ENCODE data around the gene COX7A2L. TPM values are rescaled to one million over a fixed set of nuclear protein-coding genes. Genes with fewer than 3 reads are reported as not detected.

COX7A2L gene
- total RNA-seq, 2 donors from 2014 or later = 167 to 170 TPM

- Histone ChIP-seq H3K4me3 (no peak overlapping the region), H3K4me1 (replicated peaks) (no peaks in the 10 kb centered on the region), H3K9me3 (no peaks in the 10 kb centered on the region), H3K27ac (no peak overlapping the region), H3K36me3 (no peaks in the 10 kb centered on the region), H3K27me3 (replicated peaks; ENCODE audit: insufficient read depth) (no peaks in the 10 kb centered on the region)
- intact Hi-C loops (cut with DNase I) = no loop called here
- WGBS = 91% methylated on average over 4 of the region's 4 CpGs
- no peak for DNase-seq (ENCODE audit: low spot score)
- TF ChIP-seq POLR2A (IDR thresholded peaks at IDR 0.05) = no peak
- TF ChIP-seq POLR2AphosphoS5 (IDR thresholded peaks at IDR 0.05) = no peak
- TF ChIP-seq CTCF (IDR thresholded peaks at IDR 0.05) = no peak
These were observed 27.4 kb downstream of the COX7A2L start for GRCh38 chr2:42333579-42333978.

- TF ChIP-seq POLR2AphosphoS5 (IDR thresholded peaks at IDR 0.05) (no peak), POLR2A (IDR thresholded peaks at IDR 0.05) (no peak), CTCF (IDR thresholded peaks at IDR 0.05) (no peak)
- Histone ChIP-seq H3K9me3 (no peaks in the 10 kb centered on the region), H3K27ac (no peak overlapping the region), H3K4me1 (replicated peaks) (no peaks in the 10 kb centered on the region), H3K4me3 (no peak overlapping the region), H3K27me3 (replicated peaks; ENCODE audit: insufficient read depth) (no peaks in the 10 kb centered on the region), H3K36me3 (no peaks in the 10 kb centered on the region)
- no peak for DNase-seq (ENCODE audit: low spot score)
- 96% methylated on average over 4 of the region's 4 CpGs for WGBS
- intact Hi-C loops (cut with DNase I) = no loop called here
These were observed 28.4 kb downstream of the COX7A2L start for GRCh38 chr2:42332575-42332974.

GRCh38 chr2:42331569-42332284 lies 29.3 kb downstream of the COX7A2L start:
- Histone ChIP-seq H3K27me3 (replicated peaks; ENCODE audit: insufficient read depth) (no peaks in the 10 kb centered on the region), H3K4me1 (replicated peaks) (no peaks in the 10 kb centered on the region), H3K4me3 (no peak overlapping the region), H3K9me3 (no peaks in the 10 kb centered on the region), H3K36me3 (no peaks in the 10 kb centered on the region), H3K27ac (no peak overlapping the region)
- intact Hi-C loops (cut with DNase I) = no loop called here
- TF ChIP-seq POLR2AphosphoS5 (IDR thresholded peaks at IDR 0.05) = no peak
- TF ChIP-seq CTCF (IDR thresholded peaks at IDR 0.05) = no peak
- no peak for TF ChIP-seq POLR2A (IDR thresholded peaks at IDR 0.05)
- WGBS = 80% methylated on average over 9 of the region's 9 CpGs
- DNase-seq (ENCODE audit: low spot score) = no peak

GRCh38 chr2:42329736-42330135 lies 31.3 kb downstream of the COX7A2L start:
- Histone ChIP-seq H3K27me3 (replicated peaks; ENCODE audit: insufficient read depth) (no peaks in the 10 kb centered on the region), H3K9me3 (no peaks in the 10 kb centered on the region), H3K4me1 (replicated peaks) (no peaks in the 10 kb centered on the region), H3K36me3 (no peaks in the 10 kb centered on the region), H3K27ac (no peak overlapping the region), H3K4me3 (no peak overlapping the region)
- intact Hi-C loops (cut with DNase I) = loop anchor here (2.0 to 10.0 kb wide), 2 partner anchors 235 to 475 kb away; no protein-coding TSS in a partner anchor
- TF ChIP-seq CTCF (IDR thresholded peaks at IDR 0.05) (no peak), POLR2AphosphoS5 (IDR thresholded peaks at IDR 0.05) (no peak), POLR2A (IDR thresholded peaks at IDR 0.05) (no peak)
- 92% methylated on average over 5 of the region's 5 CpGs for WGBS
- no peak for DNase-seq (ENCODE audit: low spot score)

- intact Hi-C loops (cut with DNase I) = loop anchor here (2.0 to 10.0 kb wide), 2 partner anchors 234 to 474 kb away; no protein-coding TSS in a partner anchor
- H3K9me3 ChIP-seq = no peaks in the 10 kb centered on the region
- H3K4me1 ChIP-seq (replicated peaks) = no peaks in the 10 kb centered on the region
- no peak overlapping the region for H3K27ac ChIP-seq
- WGBS = 76% methylated on average over 6 of the region's 6 CpGs
- H3K27me3 ChIP-seq (replicated peaks; ENCODE audit: insufficient read depth) = no peaks in the 10 kb centered on the region
- TF ChIP-seq CTCF (IDR thresholded peaks at IDR 0.05) (no peak), POLR2A (IDR thresholded peaks at IDR 0.05) (no peak), POLR2AphosphoS5 (IDR thresholded peaks at IDR 0.05) (no peak)
- H3K36me3 ChIP-seq = no peaks in the 10 kb centered on the region
- no peak overlapping the region for H3K4me3 ChIP-seq
- DNase-seq (ENCODE audit: low spot score) = no peak
These were observed 32.1 kb downstream of the COX7A2L start for GRCh38 chr2:42328923-42329322.
